SH-SY5Y (cell line): Measurements from ENCODE around the gene ACP4.

ENCODE experiments used
- GATA2 ChIP-seq: IDR thresholded peaks from 2 replicates; pipeline ENCODE4 v1.6.1; 2011; ENCODE audit warnings: mild to moderate bottlenecking, low read depth, low read length
- GATA3 ChIP-seq: IDR thresholded peaks from 2 replicates; pipeline ENCODE4 v1.6.1; 2011; ENCODE audit warnings: low read depth, mild to moderate bottlenecking, low read length, moderate library complexity

GRCh38 chr19:50770888-50771287 lies 19.3 kb upstream of the ACP4 start:
- TF ChIP-seq GATA3 (no peak), GATA2 (no peak)
